ENCODE data around the gene ETV6.

Gene ETV6

DNA sequence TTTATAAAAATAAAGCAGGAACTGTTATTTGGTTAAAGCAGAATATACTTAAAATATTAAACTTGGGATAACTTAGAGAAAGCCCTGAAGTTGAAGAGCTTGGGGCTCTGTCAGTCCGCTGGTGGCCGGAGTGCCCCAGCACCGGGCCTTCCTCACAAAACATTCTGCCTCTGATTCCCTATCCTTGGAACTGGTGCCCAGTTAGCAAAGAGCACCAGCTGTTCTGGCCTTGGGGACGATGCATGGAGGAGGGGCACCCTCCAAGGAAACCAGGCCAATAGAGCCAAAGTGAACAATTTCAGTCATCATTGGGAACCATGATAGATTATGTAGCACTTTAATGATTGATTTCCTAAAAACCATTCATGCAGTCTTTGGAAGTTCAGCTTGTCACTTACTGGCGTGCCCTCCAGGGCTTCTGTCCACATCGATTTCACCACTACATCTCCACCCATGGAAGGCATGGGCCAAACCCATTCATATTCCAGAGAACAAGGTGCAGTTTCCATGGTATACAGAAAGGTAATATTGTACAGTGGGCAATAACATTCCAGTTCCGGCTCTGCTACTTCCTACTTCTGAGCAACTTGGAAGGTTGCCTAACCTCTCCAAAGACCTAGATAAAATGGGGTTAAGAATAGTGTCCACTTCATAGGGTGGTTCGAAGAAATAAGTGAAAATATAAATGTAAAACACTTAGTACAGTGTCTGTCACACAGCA, 145.9 kb downstream of the ETV6 start:
- TF ChIP-seq, protein P1, sequence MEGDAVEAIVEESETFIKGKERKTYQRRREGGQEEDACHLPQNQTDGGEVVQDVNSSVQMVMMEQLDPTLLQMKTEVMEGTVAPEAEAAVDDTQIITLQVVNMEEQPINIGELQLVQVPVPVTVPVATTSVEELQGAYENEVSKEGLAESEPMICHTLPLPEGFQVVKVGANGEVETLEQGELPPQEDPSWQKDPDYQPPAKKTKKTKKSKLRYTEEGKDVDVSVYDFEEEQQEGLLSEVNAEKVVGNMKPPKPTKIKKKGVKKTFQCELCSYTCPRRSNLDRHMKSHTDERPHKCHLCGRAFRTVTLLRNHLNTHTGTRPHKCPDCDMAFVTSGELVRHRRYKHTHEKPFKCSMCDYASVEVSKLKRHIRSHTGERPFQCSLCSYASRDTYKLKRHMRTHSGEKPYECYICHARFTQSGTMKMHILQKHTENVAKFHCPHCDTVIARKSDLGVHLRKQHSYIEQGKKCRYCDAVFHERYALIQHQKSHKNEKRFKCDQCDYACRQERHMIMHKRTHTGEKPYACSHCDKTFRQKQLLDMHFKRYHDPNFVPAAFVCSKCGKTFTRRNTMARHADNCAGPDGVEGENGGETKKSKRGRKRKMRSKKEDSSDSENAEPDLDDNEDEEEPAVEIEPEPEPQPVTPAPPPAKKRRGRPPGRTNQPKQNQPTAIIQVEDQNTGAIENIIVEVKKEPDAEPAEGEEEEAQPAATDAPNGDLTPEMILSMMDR (IDR thresholded peaks at IDR 0.05; ENCODE audit: low read depth, low read length) = no peak
- no peak for DNase-seq (ENCODE audit: extremely low read depth, low read depth)

DNA sequence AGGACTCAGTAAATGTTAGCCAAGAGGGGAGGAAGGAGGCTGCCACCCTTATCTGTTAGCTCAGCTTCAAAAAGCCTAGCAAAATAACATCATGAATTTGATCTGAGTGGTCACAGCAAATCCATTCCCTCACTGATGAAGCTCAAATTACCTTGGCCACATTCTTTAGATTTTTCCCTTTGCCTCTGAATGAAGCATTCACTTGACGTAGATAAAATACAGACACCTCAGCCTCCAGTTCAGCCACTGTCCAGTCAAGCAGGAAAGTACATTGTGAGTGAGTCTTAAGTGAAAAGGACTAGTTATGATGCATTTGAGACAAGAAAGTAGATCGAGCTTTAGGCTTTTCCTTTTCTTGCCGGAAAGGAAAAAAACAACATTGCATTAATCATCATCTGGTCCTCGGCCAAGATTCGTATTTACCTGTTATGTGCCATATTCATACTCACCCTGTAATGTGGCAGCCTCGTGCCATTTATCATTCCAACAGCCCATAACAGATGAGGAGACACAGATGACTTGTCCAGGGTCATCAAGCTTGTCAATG, 146.5 kb downstream of the ETV6 start:
- TF ChIP-seq, protein P1 (IDR thresholded peaks at IDR 0.05; ENCODE audit: low read depth, low read length) = no peak
- DNase-seq (ENCODE audit: extremely low read depth, low read depth) = no peak

DNA sequence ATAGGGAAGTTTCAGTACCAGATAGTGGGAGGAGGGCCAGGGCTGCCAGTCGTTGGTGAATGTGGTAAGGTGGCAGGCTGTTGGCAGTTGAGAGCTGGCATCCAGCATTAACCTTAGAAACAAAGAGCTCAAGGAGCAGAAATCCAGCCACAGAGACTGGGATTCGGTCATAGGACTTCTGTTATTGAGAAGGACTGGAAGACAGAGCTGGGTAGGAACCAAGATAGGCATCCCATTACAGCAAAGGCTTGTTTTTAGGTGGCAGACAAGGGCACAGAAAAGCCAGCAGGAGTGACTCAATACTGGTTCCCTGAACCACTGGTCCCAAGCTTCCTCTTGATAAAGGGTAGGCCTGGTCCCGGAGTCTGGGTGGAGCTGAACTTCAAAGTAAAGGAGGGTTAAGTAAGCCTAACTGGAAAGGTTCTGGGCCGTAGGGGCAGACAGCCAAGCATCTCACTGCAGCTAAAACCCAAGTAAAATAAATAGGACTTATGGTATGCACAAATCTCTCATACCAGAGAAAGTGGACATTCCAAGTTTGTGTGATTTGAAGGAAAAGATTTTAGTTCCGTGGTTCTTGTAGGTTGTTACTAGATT, 147.9 kb downstream of the ETV6 start:
- TF ChIP-seq, protein P1 (IDR thresholded peaks at IDR 0.05; ENCODE audit: low read depth, low read length) = no peak
- peak; percentile 69 for DNase-seq (ENCODE audit: extremely low read depth, low read depth)

DNA sequence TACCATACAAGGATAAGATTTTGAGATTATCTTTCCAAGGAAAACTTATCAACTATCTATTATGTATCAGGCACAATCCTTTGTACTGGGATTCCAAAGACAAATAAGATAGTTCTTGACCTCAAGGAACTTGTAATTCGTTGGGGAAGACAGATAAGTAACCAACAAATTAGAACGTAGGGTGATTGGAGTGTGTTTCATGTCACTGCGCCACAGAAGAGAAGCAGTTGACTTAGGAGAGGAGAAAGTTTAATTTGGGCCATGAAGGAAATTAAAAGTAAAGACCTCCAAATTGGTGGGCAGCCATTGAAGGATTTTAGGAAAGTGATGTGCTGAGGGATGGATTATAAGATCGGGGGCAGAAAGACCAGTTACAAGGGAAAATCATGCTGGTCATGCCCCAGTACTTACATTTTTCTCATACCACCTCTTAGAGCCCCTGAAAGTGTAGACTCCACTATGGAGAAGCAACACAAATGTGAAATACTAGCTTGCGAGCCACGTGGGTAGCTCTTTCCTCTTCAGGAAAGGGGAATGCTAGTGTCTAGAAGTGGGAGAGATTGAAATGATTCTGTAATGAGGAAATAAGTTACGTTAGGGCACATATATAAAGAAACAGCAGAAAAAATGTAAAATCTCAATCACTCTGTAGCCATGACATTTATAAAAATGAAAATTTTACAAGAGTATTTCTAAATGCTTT, 148.7 kb downstream of the ETV6 start:
- TF ChIP-seq, protein P1 (IDR thresholded peaks at IDR 0.05; ENCODE audit: low read depth, low read length) = no peak
- no peak for DNase-seq (ENCODE audit: extremely low read depth, low read depth)

DNA sequence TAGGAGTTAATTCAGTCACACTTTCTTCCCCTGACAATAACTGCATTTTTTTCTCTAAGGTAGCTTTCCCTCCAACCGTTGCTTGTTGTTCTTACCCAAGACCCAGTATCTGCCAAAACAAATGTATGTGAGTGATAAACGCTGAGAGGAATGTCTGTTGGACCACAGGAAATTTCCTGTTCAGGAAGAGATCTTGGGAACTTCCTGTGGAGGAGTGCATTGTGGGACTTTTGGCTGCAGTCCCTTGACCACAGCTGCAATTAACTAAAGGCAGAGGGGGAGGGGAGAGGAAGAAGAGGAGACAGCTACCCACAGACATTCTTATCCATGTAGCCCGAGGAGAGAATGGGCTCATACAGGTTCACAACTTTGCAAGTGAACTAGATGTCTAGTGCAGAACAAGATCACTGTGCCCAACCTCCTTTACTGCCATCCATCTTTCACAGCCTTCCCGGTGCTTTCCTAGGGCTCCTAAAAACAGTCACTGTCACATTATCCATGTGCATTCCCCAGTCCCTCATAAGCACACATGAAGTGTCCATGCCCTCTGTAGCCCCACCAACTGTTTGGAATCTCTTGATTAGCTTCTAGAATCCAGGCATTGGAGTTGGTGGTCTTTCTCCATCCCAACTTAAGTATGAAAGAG, 149.5 kb downstream of the ETV6 start:
- TF ChIP-seq, protein P1 (IDR thresholded peaks at IDR 0.05; ENCODE audit: low read depth, low read length) = no peak
- no peak for DNase-seq (ENCODE audit: extremely low read depth, low read depth)

DNA sequence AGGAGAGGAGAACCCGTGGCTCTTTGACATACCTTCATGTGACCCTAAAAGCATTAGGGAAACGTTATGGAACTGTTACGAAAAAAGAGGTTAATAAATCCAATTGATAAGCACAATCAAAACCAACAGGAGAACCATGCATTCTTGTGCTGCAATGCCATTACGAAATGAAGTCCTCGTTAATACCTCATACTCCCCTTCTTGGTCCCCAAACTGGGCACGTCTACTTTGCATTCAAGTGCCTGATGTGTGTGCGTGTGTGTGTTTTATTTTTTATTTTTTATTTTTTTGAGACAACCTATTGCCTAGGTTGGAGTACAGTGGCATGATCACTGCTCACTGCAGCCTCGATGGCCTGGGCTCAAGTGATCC, 150.0 kb downstream of the ETV6 start:
- TF ChIP-seq, protein P1 (IDR thresholded peaks at IDR 0.05; ENCODE audit: low read depth, low read length) = no peak
- no peak for DNase-seq (ENCODE audit: extremely low read depth, low read depth)

Measured in AG09319 (cell line).